Stimulated activated CD4-positive, alpha-beta T cell treated with anti-CD3 and anti-CD28 coated beads, Interleukin-1b, Interleukin-23, amount 100 ng/mL, for 1 hour (primary cell): ENCODE data around the gene HOXA5.
A peak's percentile ranks its signal among the peaks of the same experiment; 100 is the strongest.

Experiments used
- DNase-seq, 2 donors: peaks; one replicate each; pipeline ENCODE4 v3.0.0-alpha.2; 2020; ENCODE audit warnings: low read depth in 2 of 2

Gene HOXA5

GRCh38 chr7:27095897-27096767 is 47.3 kb downstream of the HOXA5 start, which contains the start of gene HOXA1:
Gene HOXA1 (minus strand): TSS chr7:27096000. CDS start chr7:27095912, 88 bp downstream.
- DNase-seq: peak; percentile 30 to 36

DNA sequence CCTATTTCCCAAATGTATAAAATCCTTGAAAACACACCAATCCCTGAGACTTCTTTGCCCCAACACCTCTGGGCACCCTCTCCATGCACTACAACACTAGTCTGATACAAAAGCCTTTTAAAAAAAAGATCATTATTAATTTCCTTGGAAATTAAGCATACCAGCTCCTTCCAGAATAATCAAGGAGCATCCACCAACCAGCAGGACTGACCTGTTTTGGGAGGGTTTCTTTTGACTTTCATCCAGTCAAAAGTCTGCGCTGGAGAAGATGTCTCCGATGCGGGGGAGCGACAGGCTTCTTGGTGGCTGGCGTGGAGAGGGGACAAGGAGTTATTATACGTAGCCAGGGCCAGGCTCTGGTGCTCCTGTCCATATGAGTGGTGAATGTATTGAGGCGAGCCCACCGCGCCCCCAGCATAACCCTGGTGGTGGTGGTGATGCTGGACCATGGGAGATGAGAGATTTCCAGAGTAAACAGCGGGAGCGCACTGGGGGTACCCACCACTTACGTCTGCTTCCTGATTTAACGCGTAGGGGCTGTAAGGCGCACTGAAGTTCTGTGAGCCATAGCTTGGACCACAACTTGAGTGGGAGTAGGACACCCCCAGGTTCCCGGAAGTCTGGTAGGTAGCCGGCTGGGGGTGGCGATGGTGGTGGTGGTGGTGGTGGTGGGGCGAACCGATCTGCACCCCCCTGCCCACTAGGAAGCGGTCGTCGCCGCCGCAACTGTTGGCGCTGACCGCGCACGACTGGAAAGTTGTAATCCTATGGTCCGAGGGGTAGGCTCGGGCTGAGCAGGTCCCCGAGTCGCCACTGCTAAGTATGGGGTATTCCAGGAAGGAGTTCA is 48.2 kb downstream of the HOXA5 start:
- no peak for DNase-seq

DNA sequence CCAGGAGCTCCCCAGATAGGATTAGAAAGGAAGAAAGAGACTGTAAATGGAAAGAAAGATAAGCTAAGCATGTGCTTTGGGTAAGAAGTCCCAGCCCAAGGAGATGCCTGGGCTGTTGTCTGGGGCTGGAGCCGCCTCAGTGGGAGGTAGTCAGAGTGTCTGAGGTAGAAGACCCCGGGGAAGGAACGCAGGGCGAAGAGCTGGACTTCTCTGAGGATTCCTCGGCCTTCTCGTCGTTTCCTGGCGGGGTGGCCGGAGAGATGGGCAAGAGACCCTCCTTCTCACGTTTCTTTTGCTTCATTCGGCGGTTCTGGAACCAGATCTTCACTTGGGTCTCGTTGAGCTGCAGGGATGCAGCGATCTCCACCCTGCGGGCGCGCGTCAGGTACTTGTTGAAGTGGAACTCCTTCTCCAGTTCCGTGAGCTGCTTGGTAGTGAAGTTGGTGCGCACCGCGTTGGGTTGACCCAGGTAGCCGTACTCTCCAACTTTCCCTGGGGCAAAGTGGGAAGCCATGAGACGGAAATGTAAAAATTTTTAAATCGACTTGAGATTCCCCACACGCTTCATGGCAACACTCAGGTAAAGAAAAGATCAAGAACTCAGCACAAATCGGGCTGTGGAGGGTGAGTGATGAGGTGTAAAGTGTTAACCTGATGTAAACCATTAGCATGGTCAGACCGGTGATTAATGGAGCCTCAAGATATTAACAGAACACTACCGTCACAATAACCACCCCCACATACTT is 49.0 kb downstream of the HOXA5 start:
- DNase-seq: no peak

- DNase-seq: no peak
Observed at GRCh38 chr7:27093184-27093895, 50.1 kb downstream of the HOXA5 start.

- no peak for DNase-seq
Observed at GRCh38 chr7:27092819-27093110, 50.7 kb downstream of the HOXA5 start.

DNA sequence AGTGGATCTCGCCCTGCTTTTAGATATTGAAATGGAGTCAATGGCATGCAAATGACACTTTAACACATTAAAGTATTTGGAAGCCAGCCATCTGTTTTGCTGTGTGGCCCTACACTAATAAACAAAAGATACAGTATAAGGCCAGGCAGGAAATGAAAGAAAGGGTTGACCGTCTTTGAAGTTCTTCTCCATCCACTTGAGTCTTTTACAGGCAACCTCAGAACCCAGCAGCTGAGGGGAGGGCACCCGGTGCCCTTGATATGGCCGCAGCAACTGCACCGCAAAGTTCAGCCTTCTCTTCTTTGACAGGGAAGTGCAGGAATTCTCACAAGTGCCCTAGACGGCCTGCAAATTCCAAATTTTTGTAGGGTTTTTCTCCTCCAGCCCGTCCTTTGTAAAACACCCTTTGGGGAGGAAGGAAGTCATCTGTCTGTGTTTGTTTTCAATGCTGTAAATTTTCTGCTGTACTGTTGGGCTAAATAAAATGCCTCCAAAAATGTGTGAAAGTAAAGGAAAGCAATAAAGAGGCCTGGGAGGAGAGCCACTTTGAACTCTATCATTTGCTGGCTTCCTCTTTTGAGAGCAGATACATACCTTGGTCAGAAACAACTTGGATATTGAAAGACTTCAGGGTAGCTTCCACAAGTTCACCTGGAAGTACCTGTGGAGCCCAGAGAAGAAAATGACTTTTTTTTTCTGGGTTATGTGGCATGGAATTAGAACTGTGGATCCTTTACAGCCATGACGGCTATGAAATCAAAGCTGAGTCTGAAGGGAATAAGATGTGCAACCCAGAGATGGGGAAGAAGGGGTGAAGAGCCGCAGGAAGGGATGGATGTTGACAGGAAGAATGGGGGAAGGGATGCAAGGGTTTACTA is 51.3 kb downstream of the HOXA5 start:
- DNase-seq: no peak

GRCh38 chr7:27091105-27091504 is 52.4 kb downstream of the HOXA5 start:
- no peak for DNase-seq
